GM18520 (cell line): ENCODE data around the gene HTR1D.
"Not testable (repeated sequence)": the region's sequence is repeated elsewhere in the genome, so short reads cannot be mapped to it uniquely, and the experiment has no call there.

Experiments
- ATAC-seq: cut with Tn5 transposase; IDR thresholded peaks from one replicate; pipeline ENCODE4 v1.9.1; 2021; ENCODE audit not compliant: unreplicated experiment

Gene HTR1D

DNA sequence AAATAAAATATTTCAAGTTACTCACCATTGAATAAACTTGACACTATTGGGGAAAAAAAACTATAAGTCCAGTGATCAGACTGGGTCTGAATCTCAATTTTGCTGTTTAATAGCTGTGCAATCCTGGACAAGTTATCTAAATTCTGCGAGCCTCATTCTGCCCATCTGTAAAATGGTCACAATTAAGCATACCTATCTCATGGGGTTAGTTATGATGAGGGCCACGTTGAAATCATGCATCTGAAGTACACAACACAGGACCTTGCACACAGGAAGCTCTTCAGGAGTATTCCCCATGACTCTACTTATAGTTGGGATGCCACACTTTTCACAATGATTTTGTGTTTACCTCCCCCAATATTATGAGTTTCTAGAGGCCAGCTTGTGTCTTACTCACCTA, 3.8 kb upstream of the HTR1D start:
- no peak for ATAC-seq

DNA sequence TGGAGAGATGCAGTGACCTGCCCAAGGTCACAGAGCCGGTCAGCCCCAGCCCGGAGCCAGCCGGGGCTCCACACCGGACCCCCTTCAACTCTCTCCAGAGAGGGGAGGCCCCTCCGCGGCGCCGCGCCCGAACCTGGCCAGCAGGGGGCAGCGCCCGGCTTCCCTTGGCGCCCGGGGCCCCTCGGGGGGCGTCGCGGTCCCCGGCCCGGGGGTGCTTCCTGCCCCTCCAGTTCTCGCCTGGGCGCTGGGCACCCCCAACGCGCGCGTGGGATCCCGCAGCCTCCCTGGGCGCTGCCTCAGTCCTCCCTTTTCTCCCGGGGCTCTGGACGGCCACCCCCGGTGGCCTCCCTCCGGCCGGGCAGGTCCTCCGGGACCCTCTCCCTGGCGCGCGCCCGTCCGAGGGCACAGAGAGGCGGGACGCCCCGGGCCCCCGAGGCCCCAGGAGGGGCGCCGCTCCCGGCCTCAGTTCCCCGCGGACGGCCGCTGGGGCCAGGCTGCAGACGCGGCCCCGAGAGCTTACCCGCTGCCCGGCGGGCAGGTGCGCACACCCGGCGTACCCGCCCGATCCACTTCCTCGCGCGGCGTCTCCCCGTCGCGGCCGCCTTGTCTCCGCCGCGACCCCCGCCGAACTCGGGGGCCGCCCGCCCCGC, 406 bp downstream of the HTR1D start:
- no peak for ATAC-seq

DNA sequence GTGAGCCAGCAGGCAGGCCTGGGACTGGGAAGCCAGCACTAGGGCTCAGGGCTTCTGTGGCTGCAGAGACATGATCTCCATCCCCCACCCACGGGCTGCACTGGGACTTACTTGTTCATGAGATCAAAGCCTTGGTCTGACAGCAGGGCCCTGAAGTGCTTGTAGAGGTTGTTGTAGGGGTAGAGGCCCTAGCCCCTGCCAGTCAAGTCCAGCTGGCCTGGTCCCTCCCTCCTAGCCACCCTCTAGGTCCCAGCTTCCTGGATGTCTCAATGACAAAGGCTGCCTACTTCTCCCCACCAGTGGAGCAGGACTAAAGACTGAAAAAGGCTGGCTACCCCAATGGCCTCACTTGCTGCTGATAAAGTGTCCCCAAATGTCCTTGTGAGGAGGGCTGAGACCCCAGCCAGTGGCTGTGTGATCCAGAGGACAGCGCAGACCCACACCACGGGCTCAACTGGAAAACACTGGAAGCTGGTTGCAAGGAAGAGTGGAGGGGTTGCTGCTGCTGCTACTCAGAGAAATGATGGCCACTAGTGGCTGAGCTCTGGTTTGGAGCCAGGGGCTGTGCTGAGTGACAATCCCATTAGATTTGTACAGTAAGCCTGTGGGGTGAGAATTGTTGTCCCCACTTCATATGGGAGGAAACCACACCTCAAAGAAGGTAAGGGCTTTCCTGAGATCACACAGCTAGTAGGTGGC, 1.4 kb downstream of the HTR1D start:
- no peak for ATAC-seq

DNA sequence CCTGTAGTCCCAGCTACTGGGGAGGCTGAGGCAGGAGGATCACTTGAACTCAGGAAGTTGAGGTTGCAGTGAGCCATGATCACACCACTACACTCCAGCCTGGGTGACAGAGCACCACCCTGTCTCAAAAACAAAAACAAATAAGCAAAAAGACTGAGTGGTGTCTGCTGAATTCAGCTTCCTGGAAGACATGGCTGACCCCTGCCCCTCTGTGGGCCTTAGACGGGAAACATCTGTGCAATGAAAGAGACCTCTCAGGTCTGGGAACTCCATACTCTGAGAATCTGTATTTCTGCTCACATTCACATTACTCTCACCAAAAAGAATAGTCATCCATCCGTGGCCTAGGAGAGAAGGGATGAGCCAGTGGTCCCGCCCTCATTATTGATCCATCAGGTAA, 2.0 kb downstream of the HTR1D start:
- ATAC-seq = no peak

DNA sequence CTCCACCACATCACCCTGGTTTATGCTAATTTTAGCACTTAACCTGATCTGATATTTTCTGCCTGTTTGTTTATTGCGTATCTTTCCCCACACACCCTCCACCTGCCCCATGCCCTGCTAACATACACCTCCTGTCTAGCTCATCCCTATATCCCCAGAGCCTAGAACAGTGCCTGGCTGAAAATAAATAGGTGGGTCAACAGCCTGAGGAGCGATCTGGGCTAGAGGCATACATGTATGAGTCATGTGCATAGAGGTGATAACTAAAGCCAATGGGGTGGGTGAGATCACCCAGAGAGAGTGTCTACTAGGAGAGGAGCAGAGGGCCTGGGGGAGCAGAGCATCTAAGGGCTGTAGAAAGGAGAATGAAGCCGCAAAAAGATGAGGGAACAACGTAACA, 2.7 kb downstream of the HTR1D start:
- no peak for ATAC-seq

DNA sequence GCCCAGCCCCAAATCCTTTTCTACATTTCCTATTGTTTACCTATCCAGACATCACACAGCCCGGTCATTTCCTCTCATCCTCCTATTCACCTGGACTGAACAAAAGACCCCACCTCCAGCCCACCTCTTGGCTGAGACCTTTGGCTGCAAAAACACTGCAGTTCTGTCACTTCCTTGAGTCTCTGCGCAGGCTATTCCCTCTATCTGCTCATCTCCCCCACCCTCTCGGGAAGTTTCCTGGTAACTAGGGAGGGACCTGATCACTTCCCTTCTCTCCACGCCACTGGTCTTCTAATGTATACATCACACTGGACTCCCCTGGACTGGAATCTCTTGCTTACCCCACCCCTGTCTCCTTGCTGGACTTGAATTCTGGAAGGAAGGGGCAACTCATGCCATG, 5.3 kb downstream of the HTR1D start:
- no peak for ATAC-seq

DNA sequence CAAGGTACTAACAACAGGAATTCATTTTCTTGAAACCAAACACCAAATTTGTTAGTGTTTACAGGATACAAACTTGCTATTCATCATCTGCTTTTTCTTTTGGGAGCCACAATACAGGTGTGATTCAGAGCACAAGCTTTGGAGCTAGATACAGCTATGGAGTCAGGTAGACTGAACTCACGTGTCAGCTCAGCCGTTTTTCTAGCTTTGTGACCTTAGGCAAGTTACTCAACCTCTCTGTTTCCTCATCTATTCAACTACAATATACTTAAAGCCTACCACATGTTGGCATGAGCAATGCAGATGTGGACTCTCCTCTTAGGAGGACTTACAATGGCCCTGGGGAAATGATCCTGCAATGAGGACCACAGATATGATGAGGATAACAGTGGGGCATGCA, 6.3 kb downstream of the HTR1D start:
- ATAC-seq = no peak

DNA sequence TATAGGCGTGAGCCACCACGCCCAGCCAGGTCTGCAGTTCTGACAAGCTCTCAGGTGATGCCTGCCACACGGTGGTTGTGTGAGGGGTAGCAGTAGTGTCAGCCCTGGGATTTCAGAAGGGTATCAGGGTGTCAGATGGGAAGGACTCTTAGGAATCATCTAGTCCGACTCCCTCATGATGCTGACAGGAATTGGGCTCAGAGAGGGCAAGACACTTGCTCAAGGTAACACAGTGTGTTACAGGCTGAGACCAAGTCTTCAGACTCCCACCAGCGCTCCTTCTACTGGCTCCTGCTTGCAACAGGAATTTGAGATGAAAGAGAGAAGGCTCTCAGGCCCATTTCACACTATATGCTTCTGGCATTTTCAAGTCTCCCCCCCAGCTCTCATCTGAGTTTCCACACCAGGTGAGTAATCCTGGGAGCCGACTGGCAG, 6.9 kb downstream of the HTR1D start:
- ATAC-seq = no peak

DNA sequence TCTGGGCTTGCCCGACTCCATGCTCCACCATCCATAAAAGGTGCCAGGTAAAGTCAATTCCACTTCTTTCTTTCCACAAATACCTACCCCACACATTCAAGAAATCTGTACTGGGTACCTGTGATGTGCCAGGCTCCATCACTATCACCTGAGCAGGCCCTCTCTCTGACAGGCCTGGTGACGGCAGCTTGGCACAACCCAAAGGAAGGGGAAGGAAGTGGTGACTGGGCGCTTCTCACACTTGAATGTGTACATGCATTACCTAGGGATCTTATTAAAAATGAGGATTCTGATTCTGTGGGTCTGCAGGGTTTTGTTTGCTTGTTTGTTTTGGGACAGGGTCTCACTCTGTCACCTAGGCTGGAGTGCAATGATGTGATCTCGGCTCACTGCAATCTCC, 7.5 kb downstream of the HTR1D start:
- no peak for ATAC-seq

DNA sequence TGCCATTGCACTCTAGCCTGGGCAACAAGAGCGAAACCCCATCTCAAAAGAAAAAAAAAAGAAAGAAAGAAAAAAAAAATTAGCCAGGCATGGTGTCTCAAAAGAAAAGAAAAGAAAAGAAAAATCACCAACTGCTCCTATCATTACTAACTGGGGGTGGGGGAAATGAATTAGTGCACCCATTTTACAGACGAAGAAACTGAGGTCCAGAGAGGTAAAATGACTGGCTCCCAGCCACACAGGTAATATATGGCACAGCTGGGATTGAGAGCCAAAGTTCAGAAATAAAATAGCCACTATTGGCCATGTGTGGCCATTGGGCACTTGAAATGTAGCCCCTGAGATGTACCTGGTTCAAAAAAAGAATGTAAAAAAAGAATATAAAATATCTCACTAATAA, 8.8 kb downstream of the HTR1D start:
- no peak for ATAC-seq

DNA sequence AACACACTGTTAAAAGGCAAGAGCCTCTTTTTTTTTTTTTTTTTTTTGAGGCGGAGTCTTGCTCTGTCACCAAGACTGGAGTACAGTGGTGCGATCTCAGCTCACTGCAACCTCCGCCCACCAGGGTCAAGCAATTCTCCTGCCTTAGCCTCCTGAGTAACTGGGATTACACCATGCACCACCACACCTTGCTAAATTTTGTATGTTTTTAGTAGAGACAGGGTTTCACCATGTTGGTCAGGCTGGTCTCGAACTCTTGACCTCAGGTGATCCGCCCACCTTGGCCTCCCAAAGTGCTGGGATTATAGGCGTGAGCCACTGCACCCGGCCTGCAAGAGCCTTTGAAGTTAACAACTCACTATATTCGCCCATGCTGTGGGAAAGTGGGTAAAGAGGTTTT, 9.6 kb downstream of the HTR1D start:
- ATAC-seq = not testable (repeated sequence)

DNA sequence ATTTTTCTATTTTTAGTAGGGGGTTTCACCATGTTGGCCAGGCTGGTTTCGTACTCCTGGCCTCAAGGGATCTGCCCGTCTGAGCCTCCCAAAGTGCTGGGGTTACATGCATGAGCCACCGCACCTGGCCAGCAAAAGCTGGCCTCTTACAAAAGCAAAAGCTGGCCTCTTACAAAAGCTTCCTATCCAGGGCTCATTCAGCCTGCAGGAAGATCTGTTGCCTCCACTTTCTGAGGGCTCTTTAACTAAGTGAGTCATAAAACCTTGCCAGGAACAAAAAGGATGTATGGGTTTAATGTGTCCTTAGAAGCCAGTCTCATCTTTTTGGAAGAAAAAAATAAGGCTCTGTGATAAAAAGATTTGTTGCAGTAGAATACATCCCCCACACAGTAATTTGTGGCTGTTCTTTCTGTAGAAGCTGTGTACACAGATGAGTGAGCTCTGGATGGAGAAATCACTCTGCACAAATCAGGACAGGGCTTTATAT, 15.0 kb downstream of the HTR1D start:
- ATAC-seq = no peak

DNA sequence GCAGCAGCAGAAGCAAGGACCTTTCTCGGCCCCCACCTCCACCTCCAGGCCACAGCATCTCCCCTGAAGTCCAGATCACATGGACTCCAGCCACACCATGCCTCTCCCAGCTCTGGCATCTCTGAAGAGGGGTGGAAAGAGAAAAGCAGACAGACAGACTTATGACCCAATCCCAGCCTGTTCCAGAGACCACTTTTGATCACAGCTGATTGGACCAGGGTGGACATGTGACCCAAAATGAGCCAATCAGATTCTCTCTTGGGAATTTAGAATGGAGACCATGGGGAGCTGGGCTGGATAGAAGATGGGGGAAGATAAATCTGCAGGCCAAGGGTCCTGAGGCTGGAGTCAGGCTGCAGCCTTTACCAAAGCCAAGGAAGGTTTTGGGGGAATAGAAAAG, 16.4 kb downstream of the HTR1D start:
- ATAC-seq = no peak

DNA sequence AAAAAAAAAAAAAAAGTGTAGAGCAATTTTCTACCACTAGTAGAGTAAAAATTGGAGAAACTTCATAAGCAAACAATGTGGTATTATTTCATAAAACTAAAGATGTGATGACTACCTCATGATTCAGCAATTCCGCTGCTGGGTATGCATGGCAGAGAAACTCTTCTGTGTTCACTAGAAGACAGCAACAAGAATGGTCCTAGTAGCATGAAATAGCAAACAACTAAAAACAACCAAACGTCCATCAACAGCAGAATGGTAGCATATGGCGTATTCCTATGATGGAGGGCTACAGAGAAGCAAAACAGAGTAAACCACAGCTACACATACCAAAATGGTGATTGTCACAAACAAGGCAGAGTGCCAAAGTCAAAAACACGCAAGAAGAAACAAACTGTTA, 18.9 kb downstream of the HTR1D start:
- ATAC-seq = no peak

DNA sequence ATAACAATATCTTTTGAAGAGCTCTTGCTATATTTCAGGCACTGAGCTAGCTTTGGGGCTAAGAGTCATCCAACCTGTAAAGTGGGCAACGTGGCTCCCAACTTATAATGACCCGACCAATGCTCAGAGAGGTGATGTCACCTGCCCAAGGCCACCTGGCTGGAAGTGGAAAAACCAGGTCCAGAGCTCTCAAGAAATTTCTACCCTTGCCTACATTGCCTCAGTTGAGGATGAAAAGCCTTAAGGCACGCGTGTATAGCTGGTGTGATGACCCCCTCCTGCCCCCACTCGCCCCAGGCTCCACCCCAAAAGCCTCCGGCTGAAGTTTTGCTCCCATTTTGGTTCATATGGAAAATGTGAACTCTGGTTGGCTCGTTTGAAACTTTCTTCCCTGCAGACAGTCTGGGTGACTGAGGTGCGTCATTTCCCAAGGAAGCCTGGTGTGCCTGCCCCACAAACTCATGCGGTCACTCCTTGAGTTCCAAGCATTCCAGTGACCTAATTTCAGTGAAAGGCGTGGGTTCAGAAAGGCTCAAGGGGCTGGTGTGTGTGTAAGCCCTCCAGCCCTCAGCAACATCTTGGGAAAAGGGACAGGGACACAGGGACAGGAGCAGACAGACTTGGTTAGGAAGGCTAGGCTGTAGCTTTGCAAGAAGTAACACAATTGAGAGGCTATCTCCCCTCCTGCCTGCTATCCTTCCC, 20.5 kb downstream of the HTR1D start:
- no peak for ATAC-seq

DNA sequence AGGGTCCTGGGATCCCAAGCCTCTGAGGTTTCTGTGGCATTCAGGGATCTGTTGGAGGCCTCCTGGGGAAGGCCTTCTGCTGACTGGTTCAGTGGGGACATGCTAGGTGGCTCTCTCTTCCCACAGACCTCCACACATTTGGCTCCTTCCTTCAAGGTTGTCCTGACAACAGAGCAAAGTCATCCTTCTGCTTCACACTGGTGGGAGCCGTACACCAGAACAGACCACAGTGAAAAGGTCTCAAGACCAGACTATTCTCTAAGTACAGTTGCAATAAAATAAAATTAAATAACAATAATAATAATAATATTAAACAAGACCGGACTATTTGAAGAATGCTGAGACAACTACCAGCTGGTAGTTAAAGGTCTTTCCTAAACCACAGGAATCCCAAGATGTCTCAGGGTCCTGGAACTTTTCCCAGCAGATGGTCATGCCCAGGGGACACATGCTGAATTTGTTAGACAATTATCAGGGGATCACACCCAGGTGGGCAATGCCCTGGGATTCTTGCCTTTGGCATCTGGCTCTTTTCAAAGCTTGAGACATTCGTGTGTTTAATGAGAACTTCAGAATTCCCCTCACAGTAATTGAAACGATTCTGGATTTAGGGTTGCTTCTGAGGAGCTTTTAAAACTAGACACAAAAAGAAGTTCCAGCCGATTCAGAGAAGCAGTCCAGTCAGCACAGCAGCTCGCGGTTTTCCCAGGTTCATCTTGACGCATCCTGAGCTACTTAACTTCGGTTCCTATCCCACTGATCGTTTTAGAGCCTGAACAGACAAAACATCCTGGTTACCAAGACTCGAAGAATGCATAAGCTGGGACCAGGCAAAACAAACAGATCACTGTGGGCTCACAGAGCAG, 22.9 kb downstream of the HTR1D start:
- no peak for ATAC-seq

DNA sequence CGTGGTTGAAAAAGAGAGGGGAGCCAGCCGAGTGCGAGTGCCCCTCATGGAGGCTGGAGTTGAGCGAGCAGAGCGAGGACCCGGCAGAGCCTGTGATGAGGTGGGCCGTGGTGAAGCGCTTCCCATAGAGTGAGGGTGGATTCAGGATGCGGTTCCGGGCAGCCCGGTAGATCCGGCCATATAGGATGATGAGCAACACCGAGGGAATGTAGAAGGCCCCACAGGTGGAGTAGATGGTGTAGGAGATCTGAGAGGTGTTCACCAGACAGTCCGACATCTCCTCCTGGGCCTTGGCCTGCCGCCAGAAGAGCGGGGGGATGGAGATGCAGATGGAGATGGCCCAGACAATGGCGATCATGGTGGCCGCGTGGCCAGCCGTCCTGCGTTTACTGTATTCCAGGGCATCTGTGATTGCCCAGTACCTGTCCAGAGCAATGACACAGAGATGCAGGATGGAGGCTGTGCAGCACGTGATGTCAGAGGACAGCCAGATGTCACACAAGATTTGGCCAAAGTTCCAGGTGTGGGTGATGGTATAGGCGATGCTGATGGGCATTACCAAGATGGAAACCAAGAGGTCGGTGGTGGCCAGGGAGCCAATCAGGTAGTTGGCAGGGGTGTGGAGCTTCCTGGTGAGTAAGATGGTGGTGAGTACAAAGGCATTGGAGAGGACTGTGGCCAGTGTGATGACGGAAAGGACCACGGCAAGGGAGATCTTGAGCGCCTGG, 23.7 kb downstream of the HTR1D start:
- no peak for ATAC-seq

DNA sequence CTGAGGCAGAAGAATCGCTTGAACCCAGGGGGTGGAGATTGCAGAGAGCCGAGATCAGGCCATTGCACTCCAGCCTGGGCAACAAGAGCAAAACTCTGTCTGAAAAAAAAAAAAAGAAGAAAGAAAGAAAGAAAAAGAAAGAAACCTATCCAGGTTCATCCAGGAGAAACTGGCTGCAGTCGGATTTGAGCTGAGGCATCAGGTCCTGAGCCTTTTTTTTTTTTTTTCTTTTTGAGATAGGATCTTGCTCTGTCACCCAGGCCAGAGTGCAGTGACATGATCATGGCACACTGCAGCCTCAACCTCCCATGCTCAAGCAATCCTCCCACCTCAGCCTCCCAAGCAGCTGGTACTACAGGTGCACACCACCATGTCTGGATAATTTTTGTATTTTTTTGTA, 26.1 kb downstream of the HTR1D start:
- no peak for ATAC-seq

DNA sequence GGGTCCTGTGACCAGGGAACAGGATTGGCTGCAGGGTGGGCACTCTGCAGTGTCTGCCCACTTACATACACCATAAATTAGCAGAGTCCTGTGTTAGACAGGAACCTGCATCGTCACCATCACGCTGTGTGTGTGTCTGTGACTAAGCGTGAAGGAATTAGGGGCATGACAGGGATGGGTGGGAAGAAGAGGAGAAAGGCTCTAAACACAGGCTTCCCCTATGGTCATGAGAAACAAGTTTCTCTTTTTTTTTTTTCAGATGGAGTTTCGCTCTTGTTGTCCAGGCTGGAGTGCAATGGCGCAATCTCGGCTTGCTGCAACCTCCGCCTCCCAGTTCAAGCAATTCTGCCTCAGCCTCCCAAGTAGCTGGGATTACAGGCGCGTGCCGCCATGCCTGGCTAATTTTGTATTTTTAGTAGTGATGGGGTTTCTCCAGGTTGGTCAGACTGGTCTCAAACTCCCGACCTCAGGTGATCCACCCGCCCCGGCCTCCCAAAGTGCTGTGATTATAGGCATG, 28.3 kb downstream of the HTR1D start:
- not testable (repeated sequence) for ATAC-seq

DNA sequence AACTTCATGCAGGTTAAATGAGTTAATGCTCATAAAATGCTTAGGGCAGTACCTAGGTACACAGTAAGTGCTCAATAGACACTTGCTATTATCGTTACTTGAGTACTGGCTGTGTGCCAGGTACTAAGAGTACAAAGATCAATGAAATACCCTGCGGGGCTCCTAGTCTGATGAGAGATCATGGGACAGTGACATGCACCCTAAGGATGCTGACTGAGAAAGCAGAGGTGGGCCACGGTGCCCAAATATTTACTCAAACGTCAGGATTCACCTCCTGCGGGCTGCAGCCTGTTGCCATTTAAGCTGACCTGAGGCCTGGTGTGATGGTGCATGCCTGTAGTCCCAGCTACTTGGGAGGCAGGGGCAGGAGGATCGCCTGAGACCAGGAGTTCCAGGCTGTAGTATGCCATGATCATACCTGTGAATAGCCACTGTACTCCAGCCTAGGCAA, 28.8 kb downstream of the HTR1D start:
- no peak for ATAC-seq
